ENCODE results near the gene MCF2L2.

- no peak for TF ChIP-seq CTCF (IDR thresholded peaks at IDR 0.05)
- TF ChIP-seq POLR2A (IDR thresholded peaks at IDR 0.05): no peak
Measured at GRCh38 chr3:183208800-183209199, 219.6 kb downstream of the MCF2L2 start.
